H1 (cell line): ENCODE results near the gene TMEM114. TPM values are rescaled to one million over a fixed set of nuclear protein-coding genes. Genes with fewer than 3 reads are reported as not detected.

Experiments used
- CTCF ChIA-PET: fragments of 300-600 bp; sonication (Branson Sonifier 250); formaldehyde crosslinking; loops from one replicate; lab custom pipeline; 2021; ENCODE audit not compliant: partially characterized antibody; lab: Charles Lee
- POLR2A ChIA-PET: fragments of 300-600 bp; sonication (Branson Sonifier 250); formaldehyde crosslinking; loops from one replicate; lab custom pipeline; 2021; ENCODE audit warnings: inconsistent platforms; ENCODE audit not compliant: partially characterized antibody; lab: Charles Lee
- DNase-seq, 2 experiments: peaks; one replicate each; pipeline versions ENCODE4 v3.0.0 to v3.0.0-alpha.2; 2010 to 2022; ENCODE audit warnings: low spot score in 2 of 2, low read depth in 1 of 2, mixed read lengths in 1 of 2
- FAIRE-seq: peaks from 2 replicates; lab custom pipeline; 2011; peaks lifted over from hg19 to GRCh38; lab: Jason Lieb, UNC
- H2AFZ ChIP-seq: 2 replicates; pipeline ENCODE4 v1.8.1; 2012; ENCODE audit warnings: low read length, inconsistent platforms
- H2AK5ac ChIP-seq: 2 replicates; pipeline ENCODE4 v1.6.1; 2013; ENCODE audit warnings: low read depth, low read length
- H2BK120ac ChIP-seq: replicated peaks from 2 replicates; pipeline ENCODE3; 2013; ENCODE audit warnings: low read depth, low read length, inconsistent platforms
- H2BK12ac ChIP-seq: 2 replicates; pipeline ENCODE4 v1.6.1; 2013; ENCODE audit warnings: low read depth, low read length
- H2BK15ac ChIP-seq: 2 replicates; pipeline ENCODE4 v1.6.1; 2013; ENCODE audit warnings: low read length
- H2BK20ac ChIP-seq: 2 replicates; pipeline ENCODE4 v1.6.1; 2013; ENCODE audit warnings: low read length
- H2BK5ac ChIP-seq: 2 replicates; pipeline ENCODE4 v1.6.1; 2013; ENCODE audit warnings: low read depth, low read length
- H3K14ac ChIP-seq: 2 replicates; pipeline ENCODE4 v1.6.1; 2013; ENCODE audit warnings: inconsistent platforms; ENCODE audit not compliant: insufficient read length
- H3K18ac ChIP-seq: 2 replicates; pipeline ENCODE4 v1.6.1; 2013; ENCODE audit warnings: low read length; ENCODE audit errors: extremely low read depth
- H3K23ac ChIP-seq: 2 replicates; pipeline ENCODE4 v1.6.1; 2013; ENCODE audit warnings: inconsistent platforms; ENCODE audit not compliant: insufficient read length
- H3K23me2 ChIP-seq: 2 replicates; pipeline ENCODE4 v1.6.1; 2013; ENCODE audit warnings: low read depth, low read length
- H3K27ac ChIP-seq: 2 replicates; pipeline ENCODE4 v1.6.1; 2011; ENCODE audit warnings: low read depth, low read length, inconsistent platforms
- H3K27me3 ChIP-seq, 4 experiments: replicated peaks in 1 of 4; 1 replicate in 1 of 4; 2 replicates in 3 of 4; pipeline versions ENCODE4 v1.6.1 to v1.8.1; 2011 to 2013; ENCODE audit warnings: low read length in 3 of 4, mild to moderate bottlenecking in 3 of 4, inconsistent platforms in 2 of 4, mixed read lengths in 2 of 4, moderate library complexity in 1 of 4; ENCODE audit not compliant: control insufficient read depth in 3 of 4, insufficient read depth in 3 of 4; ENCODE audit errors: extremely low read depth in 1 of 4
- H3K36me3 ChIP-seq, 4 experiments: 2 replicates each; pipeline versions ENCODE4 v1.6.1 to v1.8.1; 2011 to 2013; ENCODE audit warnings: mild to moderate bottlenecking in 4 of 4, low read length in 3 of 4, moderate library complexity in 2 of 4, control low read depth in 1 of 4, inconsistent platforms in 1 of 4; ENCODE audit not compliant: insufficient read depth in 4 of 4, control insufficient read depth in 2 of 4
- H3K4ac ChIP-seq: replicated peaks from 2 replicates; pipeline ENCODE3; 2013; ENCODE audit warnings: low read length, low read depth, mixed read lengths, inconsistent platforms; ENCODE audit not compliant: insufficient read length
- H3K4me1 ChIP-seq, 4 experiments: replicated peaks in 1 of 4; 1 replicate in 1 of 4; 2 replicates in 3 of 4; pipeline versions ENCODE4 v1.6.1 to v1.8.1; 2011 to 2013; ENCODE audit warnings: low read length in 3 of 4, inconsistent platforms in 2 of 4, mixed read lengths in 1 of 4; ENCODE audit not compliant: insufficient read depth in 4 of 4, control insufficient read depth in 3 of 4
- H3K4me2 ChIP-seq, 2 experiments: 2 replicates each; pipeline versions ENCODE4 v1.6.1 to v1.8.1; 2011 to 2013; ENCODE audit warnings: low read depth in 2 of 2, low read length in 2 of 2, control low read depth in 1 of 2, inconsistent platforms in 1 of 2, mild to moderate bottlenecking in 1 of 2; ENCODE audit not compliant: insufficient read depth in 1 of 2
- H3K4me3 ChIP-seq, 4 experiments: fragments of 200-600, 300-600 bp in 1 of 4; sonication (generic), shearing (Covaris generic), sonication (Bioruptor Twin) in 1 of 4; 2 replicates each; pipeline versions ENCODE4 v1.5.1 to v1.8.1; 2011 to 2016; ENCODE audit warnings: low read length in 4 of 4, low read depth in 3 of 4, control low read depth in 2 of 4, inconsistent platforms in 2 of 4, mild to moderate bottlenecking in 2 of 4, mixed read lengths in 1 of 4, moderate library complexity in 1 of 4; ENCODE audit not compliant: insufficient read depth in 2 of 4; ENCODE audit errors: extremely low read depth in 1 of 4
- H3K56ac ChIP-seq: replicated peaks from 2 replicates; pipeline ENCODE3; 2013; ENCODE audit warnings: low read depth, mild to moderate bottlenecking, mixed read lengths, low read length, inconsistent platforms; ENCODE audit not compliant: insufficient read length
- H3K79me1 ChIP-seq: 2 replicates; pipeline ENCODE4 v1.6.1; 2013; ENCODE audit warnings: low read depth, low read length, control low read depth
- H3K79me2 ChIP-seq, 2 experiments: 2 replicates each; pipeline versions ENCODE4 v1.6.1 to v1.8.1; 2012 to 2013; ENCODE audit warnings: low read length in 2 of 2, mild to moderate bottlenecking in 2 of 2, inconsistent platforms in 1 of 2; ENCODE audit not compliant: insufficient read depth in 2 of 2, control insufficient read depth in 1 of 2
- H3K9ac ChIP-seq, 4 experiments: replicated peaks in 1 of 4; 1 replicate in 1 of 4; 2 replicates in 3 of 4; pipeline versions ENCODE4 v1.6.1 to v1.8.1; 2011 to 2013; ENCODE audit warnings: low read depth in 3 of 4, low read length in 3 of 4, control low read depth in 2 of 4, mild to moderate bottlenecking in 2 of 4, moderate library complexity in 2 of 4, inconsistent platforms in 1 of 4; ENCODE audit errors: extremely low read depth in 1 of 4
- H3K9me3 ChIP-seq, 2 experiments: 2 replicates each; pipeline versions ENCODE4 v1.6.1 to v1.8.1; 2012 to 2013; ENCODE audit warnings: mild to moderate bottlenecking in 2 of 2, moderate library complexity in 2 of 2, control low read depth in 1 of 2, inconsistent platforms in 1 of 2, low read depth in 1 of 2, low read length in 1 of 2, mixed read lengths in 1 of 2; ENCODE audit not compliant: insufficient read depth in 2 of 2
- H4K20me1 ChIP-seq, 2 experiments: replicated peaks in 1 of 2; 2 replicates each; pipeline versions ENCODE3 to v1.8.1; 2011 to 2013; ENCODE audit warnings: inconsistent platforms in 2 of 2, low read length in 2 of 2, mild to moderate bottlenecking in 1 of 2; ENCODE audit not compliant: insufficient read depth in 2 of 2, control insufficient read depth in 1 of 2
- H4K5ac ChIP-seq: 2 replicates; pipeline ENCODE4 v1.6.1; 2013; ENCODE audit warnings: low read length, low read depth, mixed read lengths, inconsistent platforms; ENCODE audit not compliant: insufficient read length
- H4K8ac ChIP-seq: 2 replicates; pipeline ENCODE4 v1.8.0; 2013; ENCODE audit warnings: mild to moderate bottlenecking, moderate library complexity, low read length, inconsistent platforms; ENCODE audit not compliant: insufficient read depth; ENCODE audit errors: extremely low read depth
- H4K91ac ChIP-seq: replicated peaks from 2 replicates; pipeline ENCODE3; 2013; ENCODE audit warnings: low read length, mixed read lengths, inconsistent platforms; ENCODE audit not compliant: insufficient read length
- EP300 ChIP-seq, 2 experiments: IDR thresholded peaks; 1 replicate in 1 of 2; 2 replicates in 1 of 2; pipeline ENCODE4 v1.6.1; 2011 to 2012; ENCODE audit warnings: low read depth in 2 of 2, low read length in 2 of 2, mild to moderate bottlenecking in 2 of 2, borderline replicate concordance in 1 of 2, inconsistent platforms in 1 of 2, moderate library complexity in 1 of 2
- GABPA ChIP-seq: IDR thresholded peaks from 2 replicates; pipeline ENCODE4 v1.6.1; 2011; ENCODE audit warnings: mild to moderate bottlenecking, low read length, moderate library complexity, borderline replicate concordance; ENCODE audit not compliant: insufficient read depth
- KDM5A ChIP-seq: fragments of 200-600 bp; IDR thresholded peaks from 2 replicates; pipeline ENCODE4 v1.7.1; 2012; ENCODE audit warnings: mild to moderate bottlenecking, low read length, inconsistent platforms, mixed read lengths
- NRF1 ChIP-seq: IDR thresholded peaks from 2 replicates; pipeline ENCODE4 v1.6.1; 2011; ENCODE audit warnings: mild to moderate bottlenecking, low read depth, low read length, improper control_type of control experiment
- PHF8 ChIP-seq: fragments of 200-600 bp; sonication (generic); conservative IDR thresholded peaks from 2 replicates; pipeline ENCODE4 v1.7.1; 2012; ENCODE audit warnings: low read depth, mild to moderate bottlenecking, inconsistent platforms, low read length, moderate library complexity
- POLR2A ChIP-seq, 2 experiments: IDR thresholded peaks; 1 replicate in 1 of 2; 2 replicates in 1 of 2; pipeline ENCODE4 v1.6.1; 2011; ENCODE audit warnings: low read depth in 2 of 2, low read length in 2 of 2, mild to moderate bottlenecking in 2 of 2; ENCODE audit errors: control extremely low read depth in 1 of 2
- RXRA ChIP-seq: IDR thresholded peaks from 2 replicates; pipeline ENCODE4 v1.6.1; 2011; ENCODE audit warnings: low read depth, mild to moderate bottlenecking, low read length, moderate library complexity; ENCODE audit not compliant: insufficient read depth
- SAP30 ChIP-seq: fragments of 300-600 bp; sonication (generic); IDR thresholded peaks from 2 replicates; pipeline ENCODE4 v1.7.1; 2012; ENCODE audit warnings: low read length, moderate library complexity, mild to moderate bottlenecking, inconsistent platforms; ENCODE audit not compliant: insufficient read depth, insufficient replicate concordance
- SP4 ChIP-seq: IDR thresholded peaks from 2 replicates; pipeline ENCODE4 v1.6.1; 2012; ENCODE audit warnings: low read length, inconsistent platforms
- SUZ12 ChIP-seq: fragments of 200-600 bp; sonication (generic); IDR thresholded peaks from 2 replicates; pipeline ENCODE4 v1.6.1; 2012; ENCODE audit warnings: mild to moderate bottlenecking, inconsistent platforms, low read length, moderate library complexity, mixed read lengths
- TAF7 ChIP-seq: optimal IDR thresholded peaks from 2 replicates; pipeline ENCODE3; 2011; ENCODE audit warnings: low read depth, mild to moderate bottlenecking, inconsistent platforms, low read length, moderate library complexity, borderline replicate concordance
- TCF12 ChIP-seq: IDR thresholded peaks from 2 replicates; pipeline ENCODE4 v1.6.1; 2011; ENCODE audit warnings: low read depth, mild to moderate bottlenecking, low read length
- WGBS, 2 experiments: shearing (Covaris generic) in 1 of 2; methylation state at CpG; one replicate each; pipeline versions ENCODE4 v1.1.6 to v1.1.7; 2013 to 2015; ENCODE audit warnings: low lambda C conversion rate in 2 of 2, mixed read lengths in 2 of 2, inconsistent platforms in 1 of 2, low coverage in 1 of 2, missing lambda C conversion rate in 1 of 2; ENCODE audit not compliant: insufficient replicate concordance in 2 of 2, insufficient coverage in 1 of 2, insufficient read length in 1 of 2; ENCODE audit errors: extremely low coverage in 1 of 2, missing lambda C conversion rate in 1 of 2; 5-methylcytosine and 5-hydroxymethylcytosine counted together
- polyA plus RNA-seq, 7 experiments: library from polyadenylated mRNA; depleted of rRNA in 3 of 7; stranded (reverse) in 5 of 7; unstranded in 2 of 7; fragments of >200 nt in 5 of 7; fragments of 200-250 nt in 2 of 7; gene quantifications; 1 replicate in 5 of 7; 2 replicates in 1 of 7; 4 replicates in 1 of 7; pipeline versions ENCODE4 v1.2.1 to v1.2.3, GENCODE V29; 2011 to 2013; ENCODE audit warnings: missing spikeins in 2 of 7, mixed read lengths in 2 of 7
- total RNA-seq: library from RNA; stranded (reverse); fragmentation: NEBNext Ultra II Directional; extraction: Animal tissue kit (Norgen Biotek cat#: 25700); gene quantifications from 2 replicates; pipeline ENCODE4 v1.2.1, GENCODE V29; 2021

The TMEM114 gene
- total and polyA plus RNA-seq, 2 of the 8 experiments (the other 6 are each of a cell fraction or from before 2014, with no cell fraction given), result 1.6 to 2.9 TPM

DNA sequence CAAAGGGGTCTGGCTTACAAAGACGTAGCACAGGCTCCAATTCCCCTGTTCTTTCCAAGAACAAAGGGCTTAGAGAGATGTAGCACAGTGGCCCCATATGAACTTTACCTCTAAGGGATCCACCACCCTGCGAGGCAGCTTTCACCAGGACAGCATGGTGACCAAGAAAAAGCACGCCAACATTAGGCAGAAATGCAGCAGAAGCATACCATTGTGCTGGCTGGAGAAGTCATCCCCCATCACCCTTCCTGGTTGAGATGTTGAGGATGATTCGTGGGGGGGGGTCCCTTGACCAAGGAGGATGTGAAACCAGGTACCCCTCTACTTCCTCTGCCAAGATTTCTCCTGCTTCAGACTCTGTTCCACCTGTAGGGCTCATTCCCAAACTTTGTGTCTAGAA is 48.4 kb downstream of the TMEM114 start:
- Histone ChIP-seq H3K23me2 (no peaks in the 10 kb centered on the region), H3K36me3 (no peaks in the 10 kb centered on the region), H4K8ac (no peak overlapping the region), H3K4me2 (no peak overlapping the region), H3K18ac (no peak overlapping the region), H3K23ac (no peak overlapping the region), H3K14ac (no peak overlapping the region), H2BK5ac (no peak overlapping the region), H3K4me1 (no peaks in the 10 kb centered on the region), H2BK120ac (no peak overlapping the region), H2BK15ac (no peak overlapping the region), H3K9me3 (no peaks in the 10 kb centered on the region), H4K20me1 (no peaks in the 10 kb centered on the region), H4K91ac (no peak overlapping the region), H3K79me1 (no peaks in the 10 kb centered on the region), H3K9ac (no peak overlapping the region), H2AK5ac (no peak overlapping the region), H3K56ac (no peak overlapping the region), H3K4me3 (no peak overlapping the region), H2BK12ac (no peak overlapping the region), H4K5ac (no peak overlapping the region), H3K27ac (no peak overlapping the region), H3K4ac (no peak overlapping the region), H2AFZ (no peak overlapping the region), H2BK20ac (0 out of 2 replicates have a peak overlapping the region, but pooled peaks have one; percentile 13), H3K27me3 (no peaks in the 10 kb centered on the region), H3K79me2 (no peaks in the 10 kb centered on the region)
- 85% methylated on average over 4 of the region's 4 CpGs; no CpG with 5 or more reads in 1 of the 2 experiments for WGBS, 2 experiments
- ChIA-PET POLR2A (no interaction called here), CTCF (no interaction called here)
- DNase-seq (no peak), FAIRE-seq (no peak)
- no peak for TF ChIP-seq SP4
- no peak for TF ChIP-seq EP300 (IDR thresholded peaks at IDR 0.05; ENCODE audit: borderline replicate concordance in 1 of 2, low read depth in 2 of 2, low read length in 2 of 2)
- TF ChIP-seq TAF7, result no peak
- TF ChIP-seq PHF8, result no peak
- TF ChIP-seq KDM5A, result no peak
- no peak for TF ChIP-seq TCF12
- TF ChIP-seq NRF1, result no peak
- no peak for TF ChIP-seq SUZ12
- no peak for TF ChIP-seq SAP30
- TF ChIP-seq GABPA, result no peak
- TF ChIP-seq RXRA, result no peak
- no peak for TF ChIP-seq POLR2A (IDR thresholded peaks at IDR 0.05; ENCODE audit: control extremely low read depth in 1 of 2, low read depth in 2 of 2, low read length in 2 of 2)
